ENCODE measurements around the gene PUSL1.

The PUSL1 gene

DNA sequence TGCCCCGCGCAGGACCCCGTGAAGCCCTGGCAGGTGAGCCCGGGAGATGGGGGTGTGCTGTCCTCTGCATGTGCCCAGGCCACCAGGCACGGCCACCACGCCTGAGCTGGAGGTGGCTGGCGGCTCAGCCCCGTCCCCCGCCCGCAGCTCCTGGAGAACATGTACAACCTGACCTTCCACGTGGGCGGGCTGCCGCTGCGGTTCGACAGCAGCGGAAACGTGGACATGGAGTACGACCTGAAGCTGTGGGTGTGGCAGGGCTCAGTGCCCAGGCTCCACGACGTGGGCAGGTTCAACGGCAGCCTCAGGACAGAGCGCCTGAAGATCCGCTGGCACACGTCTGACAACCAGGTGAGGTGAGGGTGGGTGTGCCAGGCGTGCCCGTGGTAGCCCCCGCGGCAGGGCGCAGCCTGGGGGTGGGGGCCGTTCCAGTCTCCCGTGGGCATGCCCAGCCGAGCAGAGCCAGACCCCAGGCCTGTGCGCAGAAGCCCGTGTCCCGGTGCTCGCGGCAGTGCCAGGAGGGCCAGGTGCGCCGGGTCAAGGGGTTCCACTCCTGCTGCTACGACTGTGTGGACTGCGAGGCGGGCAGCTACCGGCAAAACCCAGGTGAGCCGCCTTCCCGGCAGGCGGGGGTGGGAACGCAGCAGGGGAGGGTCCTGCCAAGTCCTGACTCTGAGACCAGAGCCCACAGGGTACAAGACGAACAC lies 24.5 kb downstream of the PUSL1 start:
- Histone ChIP-seq H3K4me3 (ENCODE audit: insufficient read depth in 1 of 2, low read depth in 1 of 2, low read length in 2 of 2) (no peak overlapping the region), H2BK5ac (ENCODE audit: low read depth, low read length, poor library complexity, severe bottlenecking) (no peak overlapping the region), H3K14ac (ENCODE audit: low read length in 2 of 2) (no peak overlapping the region), H3K9me3 (ENCODE audit: control insufficient read depth, low read length) (no peaks in the 10 kb centered on the region), H3K79me1 (replicated peaks; ENCODE audit: low read length, poor library complexity, severe bottlenecking) (peaks cover 8% of the 10 kb centered on the region), H3K23ac (ENCODE audit: low read length in 2 of 2) (no peak overlapping the region), H4K8ac (ENCODE audit: low read length) (no peak overlapping the region), H3K4ac (ENCODE audit: low read depth in 1 of 2, low read length in 2 of 2) (no peak overlapping the region), H3K9ac (ENCODE audit: low read length) (no peak overlapping the region), H3K4me2 (ENCODE audit: low read length, poor library complexity, severe bottlenecking) (no peak overlapping the region), H3K27ac (ENCODE audit: low read length, poor library complexity, severe bottlenecking) (no peak overlapping the region), H2BK120ac (ENCODE audit: low read depth, low read length) (no peak overlapping the region), H2BK12ac (ENCODE audit: low read length in 2 of 2) (no peak overlapping the region), H3K4me1 (ENCODE audit: control insufficient read depth, insufficient read depth, low read depth, low read length) (peaks cover 33% of the 10 kb centered on the region), H4K91ac (ENCODE audit: low read length) (peak overlapping the region; percentile 58), H3K27me3 (ENCODE audit: control insufficient read depth in 1 of 2, insufficient read depth in 1 of 2, low read length in 2 of 2) (no peaks in the 10 kb centered on the region), H2BK15ac (ENCODE audit: low read depth, poor library complexity, severe bottlenecking) (no peak overlapping the region), H3K36me3 (ENCODE audit: control insufficient read depth in 1 of 2, insufficient read depth in 2 of 2, low read depth in 1 of 2, low read length in 2 of 2) (peaks cover 0 to 88% of the 10 kb centered on the region in 2 experiments), H2AK5ac (ENCODE audit: low read length, severe bottlenecking) (no peak overlapping the region), H3K18ac (ENCODE audit: low read depth in 1 of 2, low read length in 2 of 2) (no peak overlapping the region), H2AFZ (ENCODE audit: low read depth, low read length) (no peak overlapping the region)
- WGBS: 93% methylated on average over 48 of the region's 48 CpGs
- DNase-seq: no peak

DNA sequence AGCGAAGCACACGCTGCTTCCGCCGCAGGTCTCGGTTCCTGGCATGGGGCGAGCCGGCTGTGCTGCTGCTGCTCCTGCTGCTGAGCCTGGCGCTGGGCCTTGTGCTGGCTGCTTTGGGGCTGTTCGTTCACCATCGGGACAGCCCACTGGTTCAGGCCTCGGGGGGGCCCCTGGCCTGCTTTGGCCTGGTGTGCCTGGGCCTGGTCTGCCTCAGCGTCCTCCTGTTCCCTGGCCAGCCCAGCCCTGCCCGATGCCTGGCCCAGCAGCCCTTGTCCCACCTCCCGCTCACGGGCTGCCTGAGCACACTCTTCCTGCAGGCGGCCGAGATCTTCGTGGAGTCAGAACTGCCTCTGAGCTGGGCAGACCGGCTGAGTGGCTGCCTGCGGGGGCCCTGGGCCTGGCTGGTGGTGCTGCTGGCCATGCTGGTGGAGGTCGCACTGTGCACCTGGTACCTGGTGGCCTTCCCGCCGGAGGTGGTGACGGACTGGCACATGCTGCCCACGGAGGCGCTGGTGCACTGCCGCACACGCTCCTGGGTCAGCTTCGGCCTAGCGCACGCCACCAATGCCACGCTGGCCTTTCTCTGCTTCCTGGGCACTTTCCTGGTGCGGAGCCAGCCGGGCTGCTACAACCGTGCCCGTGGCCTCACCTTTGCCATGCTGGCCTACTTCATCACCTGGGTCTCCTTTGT lies 25.3 kb downstream of the PUSL1 start:
- 92% methylated on average over 36 of the region's 36 CpGs for WGBS
- H2BK12ac ChIP-seq (ENCODE audit: low read length in 2 of 2): no peak overlapping the region
- H3K4me3 ChIP-seq (ENCODE audit: insufficient read depth in 1 of 2, low read depth in 1 of 2, low read length in 2 of 2): no peak overlapping the region
- H3K4me2 ChIP-seq (ENCODE audit: low read length, poor library complexity, severe bottlenecking): no peak overlapping the region
- H3K36me3 ChIP-seq (ENCODE audit: control insufficient read depth in 1 of 2, insufficient read depth in 2 of 2, low read depth in 1 of 2, low read length in 2 of 2): peaks cover 6 to 88% of the 10 kb centered on the region in 2 experiments
- no peak overlapping the region for H2BK15ac ChIP-seq (ENCODE audit: low read depth, poor library complexity, severe bottlenecking)
- H2BK120ac ChIP-seq (ENCODE audit: low read depth, low read length): no peak overlapping the region
- H2BK5ac ChIP-seq (ENCODE audit: low read depth, low read length, poor library complexity, severe bottlenecking): no peak overlapping the region
- no peaks in the 10 kb centered on the region for H3K27me3 ChIP-seq (ENCODE audit: control insufficient read depth in 1 of 2, insufficient read depth in 1 of 2, low read length in 2 of 2)
- H2AK5ac ChIP-seq (ENCODE audit: low read length, severe bottlenecking): no peak overlapping the region
- DNase-seq: no peak
- H3K23ac ChIP-seq (ENCODE audit: low read length in 2 of 2): no peak overlapping the region
- H3K79me1 ChIP-seq (replicated peaks; ENCODE audit: low read length, poor library complexity, severe bottlenecking): peaks cover 6% of the 10 kb centered on the region
- no peak overlapping the region for H3K14ac ChIP-seq (ENCODE audit: low read length in 2 of 2)
- H3K9ac ChIP-seq (ENCODE audit: low read length): no peak overlapping the region
- H3K4me1 ChIP-seq (ENCODE audit: control insufficient read depth, insufficient read depth, low read depth, low read length): peaks cover 33% of the 10 kb centered on the region
- H2AFZ ChIP-seq (ENCODE audit: low read depth, low read length): no peak overlapping the region
- no peaks in the 10 kb centered on the region for H3K9me3 ChIP-seq (ENCODE audit: control insufficient read depth, low read length)
- no peak overlapping the region for H4K8ac ChIP-seq (ENCODE audit: low read length)
- no peak overlapping the region for H3K27ac ChIP-seq (ENCODE audit: low read length, poor library complexity, severe bottlenecking)
- no peak overlapping the region for H3K4ac ChIP-seq (ENCODE audit: low read depth in 1 of 2, low read length in 2 of 2)
- no peak overlapping the region for H3K18ac ChIP-seq (ENCODE audit: low read depth in 1 of 2, low read length in 2 of 2)
- peak overlapping the region; percentile 1 for H4K91ac ChIP-seq (ENCODE audit: low read length)

DNA sequence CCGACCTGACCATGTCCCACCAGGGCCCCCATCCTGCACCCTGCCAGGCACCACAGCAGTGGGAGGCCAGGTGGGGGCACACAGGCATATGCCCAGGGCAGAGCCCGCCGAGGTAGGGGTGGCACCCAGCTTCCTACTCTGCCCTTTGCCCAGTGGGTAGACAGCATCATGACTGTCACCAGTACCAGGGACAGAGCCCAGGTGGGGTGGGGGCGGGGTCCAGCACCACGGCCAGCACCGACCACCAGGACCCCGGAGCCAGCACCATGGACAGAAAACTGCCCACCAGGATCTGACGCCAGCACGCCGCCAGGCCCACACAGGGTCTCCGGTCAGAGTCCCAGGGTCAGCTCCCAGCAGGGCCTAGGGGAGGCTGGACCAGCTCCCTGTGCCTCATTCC lies 26.4 kb downstream of the PUSL1 start:
- H3K9me3 ChIP-seq (ENCODE audit: control insufficient read depth, low read length): no peaks in the 10 kb centered on the region
- H3K4ac ChIP-seq (ENCODE audit: low read depth in 1 of 2, low read length in 2 of 2): no peak overlapping the region
- no peak overlapping the region for H3K27ac ChIP-seq (ENCODE audit: low read length, poor library complexity, severe bottlenecking)
- H4K91ac ChIP-seq (ENCODE audit: low read length): no peak overlapping the region
- H3K36me3 ChIP-seq (ENCODE audit: control insufficient read depth in 1 of 2, insufficient read depth in 2 of 2, low read depth in 1 of 2, low read length in 2 of 2): peaks cover 12 to 88% of the 10 kb centered on the region in 2 experiments
- no peak for DNase-seq
- no peak overlapping the region for H2BK5ac ChIP-seq (ENCODE audit: low read depth, low read length, poor library complexity, severe bottlenecking)
- peaks cover 7% of the 10 kb centered on the region for H3K79me1 ChIP-seq (replicated peaks; ENCODE audit: low read length, poor library complexity, severe bottlenecking)
- no peak overlapping the region for H2BK120ac ChIP-seq (ENCODE audit: low read depth, low read length)
- no peaks in the 10 kb centered on the region for H3K27me3 ChIP-seq (ENCODE audit: control insufficient read depth in 1 of 2, insufficient read depth in 1 of 2, low read length in 2 of 2)
- no peak overlapping the region for H2BK15ac ChIP-seq (ENCODE audit: low read depth, poor library complexity, severe bottlenecking)
- H4K8ac ChIP-seq (ENCODE audit: low read length): no peak overlapping the region
- no peak overlapping the region for H3K23ac ChIP-seq (ENCODE audit: low read length in 2 of 2)
- no peak overlapping the region for H3K18ac ChIP-seq (ENCODE audit: low read depth in 1 of 2, low read length in 2 of 2)
- peaks cover 28% of the 10 kb centered on the region for H3K4me1 ChIP-seq (ENCODE audit: control insufficient read depth, insufficient read depth, low read depth, low read length)
- no peak overlapping the region for H2AK5ac ChIP-seq (ENCODE audit: low read length, severe bottlenecking)
- 86% methylated on average over 11 of the region's 11 CpGs for WGBS
- no peak overlapping the region for H3K14ac ChIP-seq (ENCODE audit: low read length in 2 of 2)
- no peak overlapping the region for H2AFZ ChIP-seq (ENCODE audit: low read depth, low read length)
- H2BK12ac ChIP-seq (ENCODE audit: low read length in 2 of 2): no peak overlapping the region
- no peak overlapping the region for H3K4me2 ChIP-seq (ENCODE audit: low read length, poor library complexity, severe bottlenecking)
- H3K4me3 ChIP-seq (ENCODE audit: insufficient read depth in 1 of 2, low read depth in 1 of 2, low read length in 2 of 2): no peak overlapping the region
- H3K9ac ChIP-seq (ENCODE audit: low read length): no peak overlapping the region

DNA sequence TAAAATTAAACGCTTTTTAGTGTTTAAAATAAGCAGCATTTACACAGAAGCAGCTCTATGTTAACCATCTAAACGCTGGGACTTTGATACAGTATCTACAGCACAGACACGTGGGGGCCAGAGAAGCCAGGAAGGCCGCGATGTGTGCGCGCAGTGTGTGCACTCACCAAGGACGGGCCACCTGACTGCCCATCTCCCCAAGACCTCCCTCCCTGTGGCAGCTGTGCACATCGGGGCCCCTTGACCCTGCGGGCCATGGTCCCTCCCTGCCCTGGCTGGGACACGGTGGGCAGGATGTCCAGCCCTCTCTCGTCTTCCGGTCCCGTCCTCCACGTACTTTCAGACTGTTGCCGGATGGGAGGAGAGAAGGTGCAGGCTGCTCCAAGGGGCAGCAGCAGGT lies 26.9 kb downstream of the PUSL1 start:
- peaks cover 23% of the 10 kb centered on the region for H3K4me1 ChIP-seq (ENCODE audit: control insufficient read depth, insufficient read depth, low read depth, low read length)
- H4K8ac ChIP-seq (ENCODE audit: low read length): no peak overlapping the region
- no peak overlapping the region for H2BK12ac ChIP-seq (ENCODE audit: low read length in 2 of 2)
- H3K36me3 ChIP-seq (ENCODE audit: control insufficient read depth in 1 of 2, insufficient read depth in 2 of 2, low read depth in 1 of 2, low read length in 2 of 2): peaks cover 13 to 88% of the 10 kb centered on the region in 2 experiments
- H3K9me3 ChIP-seq (ENCODE audit: control insufficient read depth, low read length): no peaks in the 10 kb centered on the region
- no peak overlapping the region for H3K4ac ChIP-seq (ENCODE audit: low read depth in 1 of 2, low read length in 2 of 2)
- H3K27me3 ChIP-seq (ENCODE audit: control insufficient read depth in 1 of 2, insufficient read depth in 1 of 2, low read length in 2 of 2): no peaks in the 10 kb centered on the region
- H2AFZ ChIP-seq (ENCODE audit: low read depth, low read length): no peak overlapping the region
- H2AK5ac ChIP-seq (ENCODE audit: low read length, severe bottlenecking): no peak overlapping the region
- no peak overlapping the region for H3K27ac ChIP-seq (ENCODE audit: low read length, poor library complexity, severe bottlenecking)
- H3K18ac ChIP-seq (ENCODE audit: low read depth in 1 of 2, low read length in 2 of 2): no peak overlapping the region
- WGBS: 87% methylated on average over 16 of the region's 16 CpGs
- H3K79me1 ChIP-seq (replicated peaks; ENCODE audit: low read length, poor library complexity, severe bottlenecking): peaks cover 10% of the 10 kb centered on the region
- no peak overlapping the region for H2BK5ac ChIP-seq (ENCODE audit: low read depth, low read length, poor library complexity, severe bottlenecking)
- no peak for DNase-seq
- no peak overlapping the region for H3K4me3 ChIP-seq (ENCODE audit: insufficient read depth in 1 of 2, low read depth in 1 of 2, low read length in 2 of 2)
- H3K23ac ChIP-seq (ENCODE audit: low read length in 2 of 2): no peak overlapping the region
- no peak overlapping the region for H3K14ac ChIP-seq (ENCODE audit: low read length in 2 of 2)
- no peak overlapping the region for H2BK15ac ChIP-seq (ENCODE audit: low read depth, poor library complexity, severe bottlenecking)
- H3K4me2 ChIP-seq (ENCODE audit: low read length, poor library complexity, severe bottlenecking): no peak overlapping the region
- H3K9ac ChIP-seq (ENCODE audit: low read length): no peak overlapping the region
- H2BK120ac ChIP-seq (ENCODE audit: low read depth, low read length): no peak overlapping the region
- H4K91ac ChIP-seq (ENCODE audit: low read length): no peak overlapping the region

Measured in mesenchymal stem cell (in vitro differentiated cells and primary cell).